Measurements from ENCODE around the gene NFXL1.

NFXL1 gene

GRCh38 chr4:47914220-47914925, at the start of gene NFXL1:
TSS of gene NFXL1 (minus strand) at chr4:47914583. CDS start at chr4:47914203, 380 bp downstream.
- ChIA-PET CTCF (interaction anchor here (0.6 to 1.4 kb wide), 5 partner anchors 11 to 361 kb away, joined by 3 to 7 read pairs (median 3); no protein-coding TSS in a partner anchor), POLR2A (interaction anchor here (0.7 to 0.9 kb wide), 2 partner anchors 11 to 451 kb away, joined by 3 to 6 read pairs; partner anchors contain the start of gene COMMD8)
- TF ChIP-seq, protein P1, sequence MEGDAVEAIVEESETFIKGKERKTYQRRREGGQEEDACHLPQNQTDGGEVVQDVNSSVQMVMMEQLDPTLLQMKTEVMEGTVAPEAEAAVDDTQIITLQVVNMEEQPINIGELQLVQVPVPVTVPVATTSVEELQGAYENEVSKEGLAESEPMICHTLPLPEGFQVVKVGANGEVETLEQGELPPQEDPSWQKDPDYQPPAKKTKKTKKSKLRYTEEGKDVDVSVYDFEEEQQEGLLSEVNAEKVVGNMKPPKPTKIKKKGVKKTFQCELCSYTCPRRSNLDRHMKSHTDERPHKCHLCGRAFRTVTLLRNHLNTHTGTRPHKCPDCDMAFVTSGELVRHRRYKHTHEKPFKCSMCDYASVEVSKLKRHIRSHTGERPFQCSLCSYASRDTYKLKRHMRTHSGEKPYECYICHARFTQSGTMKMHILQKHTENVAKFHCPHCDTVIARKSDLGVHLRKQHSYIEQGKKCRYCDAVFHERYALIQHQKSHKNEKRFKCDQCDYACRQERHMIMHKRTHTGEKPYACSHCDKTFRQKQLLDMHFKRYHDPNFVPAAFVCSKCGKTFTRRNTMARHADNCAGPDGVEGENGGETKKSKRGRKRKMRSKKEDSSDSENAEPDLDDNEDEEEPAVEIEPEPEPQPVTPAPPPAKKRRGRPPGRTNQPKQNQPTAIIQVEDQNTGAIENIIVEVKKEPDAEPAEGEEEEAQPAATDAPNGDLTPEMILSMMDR (IDR thresholded peaks at IDR 0.05; ENCODE audit: control extremely low read depth, extremely low read depth, low read depth, missing control alignments), result no peak
- peak; percentile 95 for DNase-seq (ENCODE audit: extremely low spot score)

- ChIA-PET POLR2A (no interaction called here), CTCF (interaction anchor here (1.5 kb wide), 1 partner anchor 11 kb away, joined by 3 read pairs; no protein-coding TSS in a partner anchor)
- TF ChIP-seq, protein P1 (IDR thresholded peaks at IDR 0.05; ENCODE audit: control extremely low read depth, extremely low read depth, low read depth, missing control alignments), result no peak
- DNase-seq (ENCODE audit: extremely low spot score), result no peak
Observed at GRCh38 chr4:47954677-47955076, 40.3 kb upstream of the NFXL1 start.

DNA sequence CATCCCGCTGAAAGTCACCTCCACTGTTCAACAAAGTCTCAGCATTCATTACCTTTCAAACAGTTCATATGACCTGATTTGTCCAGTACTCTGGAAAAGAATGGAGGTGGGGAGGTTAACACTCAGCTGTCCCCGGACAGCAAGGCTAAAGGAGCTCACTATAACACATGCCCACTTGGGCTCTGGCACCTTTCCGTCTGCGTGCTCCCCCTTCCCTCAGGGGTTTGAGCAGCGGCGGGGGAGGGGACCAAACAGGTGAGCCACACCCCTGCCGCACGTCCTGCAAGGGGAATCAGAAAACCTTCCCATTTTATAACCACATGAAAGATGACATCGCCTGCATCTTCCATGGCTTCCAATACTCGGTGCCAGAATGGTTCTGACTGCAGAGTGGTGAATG, 39.9 kb upstream of the NFXL1 start:
- ChIA-PET POLR2A (no interaction called here), CTCF (interaction anchor here (1.5 kb wide), 1 partner anchor 10 kb away, joined by 3 read pairs; no protein-coding TSS in a partner anchor)
- DNase-seq (ENCODE audit: extremely low spot score), result no peak
- TF ChIP-seq, protein P1 (IDR thresholded peaks at IDR 0.05; ENCODE audit: control extremely low read depth, extremely low read depth, low read depth, missing control alignments), result no peak

DNA sequence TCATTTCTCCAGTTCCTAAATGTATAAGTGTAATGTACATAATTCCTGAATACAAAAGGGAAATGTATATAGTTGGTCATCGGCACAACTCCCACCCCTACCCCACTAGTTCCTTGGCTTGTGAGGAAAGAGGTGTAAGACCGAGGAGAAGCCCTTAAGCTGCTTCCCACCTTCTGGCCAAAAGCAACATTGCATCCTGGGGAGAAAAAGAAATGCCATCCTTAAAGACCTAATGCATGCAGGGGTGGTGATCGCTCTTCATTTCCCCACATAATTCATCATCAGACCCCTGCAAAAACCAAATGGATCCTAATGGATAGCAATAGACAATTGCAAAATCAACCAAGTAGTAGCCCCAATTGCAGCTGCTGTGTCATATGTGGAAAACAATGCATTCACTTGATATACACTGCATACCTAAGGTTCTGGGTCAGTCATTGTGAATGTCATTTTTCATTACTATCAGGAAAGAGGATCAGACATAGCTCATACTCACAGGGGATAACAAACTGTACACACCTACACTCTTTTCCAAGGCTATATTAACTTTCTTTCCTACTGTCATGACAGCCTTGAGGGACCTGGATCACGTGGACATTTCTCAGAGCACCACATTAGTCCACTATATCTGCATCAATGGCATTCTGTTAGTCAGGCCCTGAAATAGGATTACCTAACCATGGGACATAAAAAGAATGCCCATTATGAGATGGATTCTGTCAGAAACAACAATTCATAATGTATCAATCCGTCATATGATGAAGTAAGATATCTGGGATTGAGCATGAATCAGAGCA, 31.7 kb upstream of the NFXL1 start:
- TF ChIP-seq, protein P1 (IDR thresholded peaks at IDR 0.05; ENCODE audit: control extremely low read depth, extremely low read depth, low read depth, missing control alignments), result no peak
- ChIA-PET CTCF (interaction anchor here (1.0 to 1.1 kb wide), 2 partner anchors 12 to 47 kb away, joined by 3 to 4 read pairs; no protein-coding TSS in a partner anchor), POLR2A (no interaction called here)
- no peak for DNase-seq (ENCODE audit: extremely low spot score)

GRCh38 chr4:47942081-47942819, 27.9 kb upstream of the NFXL1 start:
- ChIA-PET CTCF (interaction anchor here (1.2 to 2.5 kb wide), 2 partner anchors 8 to 11 kb away, joined by 3 to 13 read pairs; no protein-coding TSS in a partner anchor), POLR2A (no interaction called here)
- no peak for DNase-seq (ENCODE audit: extremely low spot score)
- TF ChIP-seq, protein P1 (IDR thresholded peaks at IDR 0.05; ENCODE audit: control extremely low read depth, extremely low read depth, low read depth, missing control alignments), result no peak

DNA sequence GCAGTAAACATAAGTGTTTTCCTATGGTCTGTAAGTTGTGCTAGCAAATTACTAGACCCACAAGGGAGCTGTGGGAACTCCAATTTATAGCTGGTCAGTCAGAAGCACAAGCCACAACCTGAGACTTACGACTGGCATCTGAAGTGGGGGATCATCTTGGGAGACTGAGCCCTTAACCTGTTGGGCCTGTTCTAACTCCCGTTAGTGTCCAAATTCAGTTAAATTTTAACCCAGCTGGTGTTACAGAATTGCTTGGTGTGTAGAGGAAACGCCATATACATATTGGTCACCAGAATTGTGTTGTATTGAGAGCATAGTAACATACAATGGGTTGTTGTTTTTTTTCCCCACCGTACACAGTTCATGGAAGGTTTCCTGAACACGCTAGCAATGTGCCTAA, 25.1 kb upstream of the NFXL1 start:
- POLR2A ChIA-PET, result no interaction called here
- TF ChIP-seq, protein P1 (IDR thresholded peaks at IDR 0.05; ENCODE audit: control extremely low read depth, extremely low read depth, low read depth, missing control alignments), result no peak
- CTCF ChIA-PET, result interaction anchor here (0.9 kb wide), 1 partner anchor 14 kb away, joined by 3 read pairs; no protein-coding TSS in a partner anchor
- DNase-seq (ENCODE audit: extremely low spot score), result no peak

All from GM10248 (cell line).